K562 (cell line): Measurements from ENCODE around the gene TEAD3.

Experiments
- EGR1 ChIP-seq: fragments of 450-650 bp; conservative IDR thresholded peaks from 2 replicates; pipeline ENCODE4 v1.6.1; 2017; ENCODE audit warnings: mild to moderate bottlenecking
- IRF2 ChIP-seq: sonication (generic); formaldehyde crosslinking; IDR thresholded peaks from 2 replicates; pipeline ENCODE4 v1.8.1; 2022; ENCODE audit warnings: mild to moderate bottlenecking, missing genetic modification reagents
- TRIM28 ChIP-seq: fragments of 450-650 bp; IDR thresholded peaks from 2 replicates; pipeline ENCODE4 v1.6.1; 2017

DNA sequence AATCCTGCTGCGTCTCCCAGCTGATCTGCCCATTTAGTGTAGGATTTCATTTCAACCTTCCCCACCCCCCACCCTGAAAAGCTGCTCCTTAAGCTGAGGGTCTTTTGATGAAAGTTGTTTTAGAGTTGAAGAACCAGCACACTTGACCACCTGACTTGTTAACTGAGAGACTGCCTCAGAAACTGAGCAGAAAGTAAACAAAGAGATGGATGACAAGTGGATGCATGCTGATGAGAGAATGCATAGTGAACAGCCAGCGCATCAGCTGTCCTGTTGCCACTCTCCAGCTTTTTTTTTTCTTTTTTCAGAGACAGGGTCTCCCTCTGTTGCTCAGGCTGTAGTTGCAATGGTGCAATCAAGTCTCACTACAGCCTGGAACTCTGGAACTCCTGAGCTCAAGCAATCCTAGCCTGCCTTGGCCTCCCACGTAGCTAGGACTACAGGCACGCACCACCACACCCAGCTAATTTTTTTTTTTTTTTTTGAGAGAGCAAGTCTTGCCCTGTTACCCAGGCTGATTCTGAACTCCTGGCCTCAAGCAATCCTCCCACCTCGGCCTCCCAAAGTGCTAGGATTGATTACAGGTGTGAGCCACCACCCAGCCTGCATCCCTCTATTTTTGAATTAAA, 19.2 kb downstream of the TEAD3 start:
- TF ChIP-seq EGR1 (no peak), IRF2 (CRISPR knock-in tag) (no peak), TRIM28 (no peak)
